Ascending aorta (tissue), 2 donors: Measurements from ENCODE around the gene OGDH. TPM values are rescaled to one million over a fixed set of nuclear protein-coding genes. Genes with fewer than 3 reads are reported as not detected.

ENCODE experiments used
- DNase-seq, 2 donors: peaks; one replicate each; pipeline ENCODE4 v3.0.0-alpha.2; 2019; ENCODE audit warnings: low spot score in 2 of 2
- H3K27ac ChIP-seq, 2 donors: fragments of 200-600 bp; sonication (generic); one replicate each; pipeline ENCODE4 v1.5.1; 2016 to 2017; ENCODE audit warnings: mild to moderate bottlenecking in 1 of 2
- H3K27me3 ChIP-seq: fragments of 200-600 bp; sonication (generic); one replicate; pipeline ENCODE4 v1.5.1; 2017
- H3K36me3 ChIP-seq, 2 donors: fragments of 200-600 bp; sonication (generic); one replicate each; pipeline ENCODE4 v1.5.1; 2016
- H3K4me1 ChIP-seq, 2 donors: fragments of 200-600 bp; sonication (generic); one replicate each; pipeline ENCODE4 v1.5.1; 2016 to 2017; ENCODE audit warnings: mild to moderate bottlenecking in 1 of 2
- H3K4me3 ChIP-seq, 2 donors: fragments of 200-600 bp; sonication (generic); one replicate each; pipeline ENCODE4 v1.5.1; 2016 to 2017; ENCODE audit warnings: mild to moderate bottlenecking in 1 of 2
- H3K9me3 ChIP-seq, 2 donors: fragments of 200-600 bp; sonication (generic); one replicate each; pipeline ENCODE4 v1.5.1; 2016
- intact Hi-C: fragments of 100-400 bp; cut with DNase I; formaldehyde crosslinking; loops from one replicate; pipeline ENCODE4 v1.15.1; 2023
- total RNA-seq: library from RNA; depleted of rRNA; stranded (reverse); fragments of >200 nt; gene quantifications from one replicate; pipeline ENCODE4 v1.1.0, GENCODE V29; 2016
- TF ChIP-seq, protein P1 (sequence below), 3 experiments: fragments of 200-600 bp in 2 of 3; fragments of 450-650 bp in 1 of 3; sonication (generic) in 2 of 3; IDR thresholded peaks; one replicate each; pipeline ENCODE4 v1.5.1; 2016 to 2019; ENCODE audit warnings: antibody characterized with exemption in 3 of 3, mild to moderate bottlenecking in 1 of 3, moderate library complexity in 1 of 3

The OGDH gene
- total RNA-seq, 1 donor from 2014 or later, result 117 TPM

DNA sequence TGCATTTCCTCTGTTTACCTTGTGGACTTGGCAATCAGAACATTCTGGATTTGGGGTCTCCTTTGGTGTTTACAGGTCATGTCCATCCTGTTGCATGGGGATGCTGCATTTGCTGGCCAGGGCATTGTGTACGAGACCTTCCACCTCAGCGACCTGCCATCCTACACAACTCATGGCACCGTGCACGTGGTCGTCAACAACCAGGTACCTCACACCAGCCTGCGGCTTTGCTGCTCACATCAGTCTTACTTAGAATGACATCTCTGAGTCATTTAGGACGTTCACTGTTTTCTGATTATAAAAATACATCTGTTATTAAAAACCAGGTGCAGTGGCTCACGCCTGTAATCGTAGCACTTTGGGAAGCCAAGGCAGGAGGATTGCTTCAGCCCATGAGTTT is 75.2 kb downstream of the OGDH start:
- Histone ChIP-seq H3K9me3 (no peaks in the 10 kb centered on the region), H3K4me1 (no peaks in the 10 kb centered on the region), H3K27me3 (no peaks in the 10 kb centered on the region), H3K27ac (no peak overlapping the region), H3K36me3 (peaks cover 21 to 44% of the 10 kb centered on the region in 2 donors), H3K4me3 (no peak overlapping the region)
- intact Hi-C loops, result no loop called here
- peak in 1 of 2 donors; percentile 37 for DNase-seq
- TF ChIP-seq, protein P1, sequence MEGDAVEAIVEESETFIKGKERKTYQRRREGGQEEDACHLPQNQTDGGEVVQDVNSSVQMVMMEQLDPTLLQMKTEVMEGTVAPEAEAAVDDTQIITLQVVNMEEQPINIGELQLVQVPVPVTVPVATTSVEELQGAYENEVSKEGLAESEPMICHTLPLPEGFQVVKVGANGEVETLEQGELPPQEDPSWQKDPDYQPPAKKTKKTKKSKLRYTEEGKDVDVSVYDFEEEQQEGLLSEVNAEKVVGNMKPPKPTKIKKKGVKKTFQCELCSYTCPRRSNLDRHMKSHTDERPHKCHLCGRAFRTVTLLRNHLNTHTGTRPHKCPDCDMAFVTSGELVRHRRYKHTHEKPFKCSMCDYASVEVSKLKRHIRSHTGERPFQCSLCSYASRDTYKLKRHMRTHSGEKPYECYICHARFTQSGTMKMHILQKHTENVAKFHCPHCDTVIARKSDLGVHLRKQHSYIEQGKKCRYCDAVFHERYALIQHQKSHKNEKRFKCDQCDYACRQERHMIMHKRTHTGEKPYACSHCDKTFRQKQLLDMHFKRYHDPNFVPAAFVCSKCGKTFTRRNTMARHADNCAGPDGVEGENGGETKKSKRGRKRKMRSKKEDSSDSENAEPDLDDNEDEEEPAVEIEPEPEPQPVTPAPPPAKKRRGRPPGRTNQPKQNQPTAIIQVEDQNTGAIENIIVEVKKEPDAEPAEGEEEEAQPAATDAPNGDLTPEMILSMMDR (IDR thresholded peaks at IDR 0.05), result no peak

DNA sequence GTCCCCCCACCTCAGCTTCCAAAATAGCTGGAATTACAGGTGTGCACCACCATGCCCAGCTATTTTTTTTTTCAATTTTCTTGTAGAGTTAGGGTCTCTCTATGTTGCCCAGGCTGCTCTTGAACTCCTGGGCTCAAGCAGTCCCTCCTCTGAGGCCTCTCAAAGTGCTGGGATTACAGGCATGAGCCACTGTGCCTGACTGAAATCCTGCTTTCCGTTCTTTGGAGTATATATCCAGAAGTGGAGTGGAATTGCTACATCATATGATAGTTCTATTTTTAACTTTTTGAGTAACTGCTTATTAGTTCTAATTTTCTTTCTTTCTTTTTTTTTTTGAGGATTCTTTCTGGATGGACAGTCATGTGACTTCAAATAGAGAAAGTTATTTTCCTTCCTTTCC is 79.3 kb downstream of the OGDH start:
- H3K9me3 ChIP-seq, result no peaks in the 10 kb centered on the region
- no peaks in the 10 kb centered on the region for H3K27me3 ChIP-seq
- H3K4me1 ChIP-seq, result no peaks in the 10 kb centered on the region
- no peak for DNase-seq
- intact Hi-C loops, result no loop called here
- no peak overlapping the region for H3K27ac ChIP-seq
- TF ChIP-seq, protein P1 (IDR thresholded peaks at IDR 0.05), result no peak
- H3K4me3 ChIP-seq, result no peak overlapping the region
- H3K36me3 ChIP-seq, result peaks cover 17 to 35% of the 10 kb centered on the region in 2 donors

DNA sequence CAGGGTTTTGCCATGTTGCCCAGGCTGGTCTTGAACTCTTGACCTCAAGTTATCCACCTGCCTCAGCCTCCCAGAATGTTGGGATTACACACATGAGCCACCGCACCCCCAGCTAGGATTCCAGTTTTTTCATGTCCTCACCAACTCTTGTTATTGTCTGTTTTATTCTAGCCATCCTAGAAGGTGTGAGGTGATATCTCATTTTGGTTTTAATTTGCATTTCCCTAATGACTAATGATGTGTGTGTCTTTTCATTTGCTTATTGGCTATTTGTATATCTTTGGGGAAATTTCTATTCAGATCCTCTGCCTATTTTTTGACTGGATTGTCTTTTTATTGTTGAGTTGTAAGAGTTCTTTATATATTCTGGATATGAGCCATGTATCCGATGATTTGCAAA is 83.0 kb downstream of the OGDH start:
- intact Hi-C loops, result no loop called here
- no peaks in the 10 kb centered on the region for H3K9me3 ChIP-seq
- TF ChIP-seq, protein P1 (IDR thresholded peaks at IDR 0.05), result no peak
- no peaks in the 10 kb centered on the region for H3K27me3 ChIP-seq
- peaks cover 14 to 28% of the 10 kb centered on the region in 2 donors for H3K36me3 ChIP-seq
- DNase-seq, result no peak
- H3K27ac ChIP-seq, result no peak overlapping the region
- no peaks in the 10 kb centered on the region for H3K4me1 ChIP-seq
- no peak overlapping the region for H3K4me3 ChIP-seq

DNA sequence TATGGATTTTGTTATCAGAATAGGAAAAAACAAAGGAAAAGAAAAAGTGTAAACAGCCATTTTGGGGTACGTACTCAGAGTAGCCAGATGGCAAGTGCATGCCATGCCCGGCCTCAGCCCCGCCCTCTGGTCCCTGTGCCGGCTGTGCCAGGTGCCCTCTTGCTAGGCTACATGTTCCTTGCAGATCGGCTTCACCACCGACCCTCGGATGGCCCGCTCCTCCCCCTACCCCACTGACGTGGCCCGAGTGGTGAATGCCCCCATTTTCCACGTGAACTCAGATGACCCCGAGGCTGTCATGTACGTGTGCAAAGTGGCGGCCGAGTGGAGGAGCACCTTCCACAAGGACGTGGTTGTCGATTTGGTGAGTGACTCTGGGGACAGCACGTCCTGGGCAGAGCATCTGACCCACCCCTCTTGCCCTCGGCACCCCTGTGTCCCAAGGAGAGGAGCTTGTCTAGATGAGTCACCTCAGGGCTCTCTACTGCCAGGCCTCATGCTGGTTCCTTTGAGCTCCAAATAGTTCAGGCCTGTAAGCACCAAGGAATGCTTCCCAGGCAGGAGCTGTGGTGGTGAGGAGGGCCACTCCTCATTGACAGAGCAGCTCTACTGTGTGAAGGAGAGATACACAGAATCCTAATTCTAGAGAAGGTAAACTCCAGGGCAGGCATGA is 87.3 kb downstream of the OGDH start:
- H3K9me3 ChIP-seq, result no peaks in the 10 kb centered on the region
- no peaks in the 10 kb centered on the region for H3K4me1 ChIP-seq
- no peak overlapping the region for H3K27ac ChIP-seq
- TF ChIP-seq, protein P1 (IDR thresholded peaks at IDR 0.05), result no peak
- intact Hi-C loops, result no loop called here
- peaks cover 43 to 64% of the 10 kb centered on the region in 2 donors for H3K36me3 ChIP-seq
- H3K27me3 ChIP-seq, result no peaks in the 10 kb centered on the region
- no peak overlapping the region for H3K4me3 ChIP-seq
- DNase-seq, result no peak

DNA sequence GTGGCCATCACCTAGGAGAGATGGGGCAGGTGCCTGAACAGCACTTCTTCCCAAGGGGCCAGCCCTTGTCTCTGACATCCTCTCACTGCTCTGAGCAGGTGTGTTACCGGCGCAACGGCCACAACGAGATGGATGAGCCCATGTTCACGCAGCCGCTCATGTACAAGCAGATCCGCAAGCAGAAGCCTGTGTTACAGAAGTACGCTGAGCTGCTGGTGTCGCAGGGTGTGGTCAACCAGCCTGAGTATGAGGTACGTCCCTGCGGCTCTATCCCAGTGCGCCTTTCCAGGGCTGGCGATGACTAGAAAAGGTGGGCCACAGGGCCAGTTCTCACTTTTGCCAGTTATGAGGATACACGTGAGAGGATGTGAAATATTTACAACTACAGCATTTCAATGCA is 87.9 kb downstream of the OGDH start:
- H3K36me3 ChIP-seq, result peaks cover 47 to 70% of the 10 kb centered on the region in 2 donors
- no peaks in the 10 kb centered on the region for H3K27me3 ChIP-seq
- DNase-seq, result no peak
- TF ChIP-seq, protein P1 (IDR thresholded peaks at IDR 0.05), result no peak
- H3K27ac ChIP-seq, result no peak overlapping the region
- no peaks in the 10 kb centered on the region for H3K4me1 ChIP-seq
- H3K4me3 ChIP-seq, result no peak overlapping the region
- intact Hi-C loops, result no loop called here
- no peaks in the 10 kb centered on the region for H3K9me3 ChIP-seq
